Measurements from ENCODE around the gene SERTAD4.

SERTAD4 gene

GRCh38 chr1:210223226-210223904 lies 9.2 kb upstream of the SERTAD4 start:
- Histone ChIP-seq H3K4me3 (ENCODE audit: severe bottlenecking) (no peak overlapping the region), H3K36me3 (ENCODE audit: low read depth) (no peaks in the 10 kb centered on the region), H3K27me3 (ENCODE audit: insufficient read depth, poor library complexity, severe bottlenecking) (no peaks in the 10 kb centered on the region), H3K4me1 (ENCODE audit: insufficient read depth, poor library complexity, severe bottlenecking) (no peaks in the 10 kb centered on the region), H3K27ac (ENCODE audit: poor library complexity, severe bottlenecking) (no peak overlapping the region), H3K9me3 (ENCODE audit: severe bottlenecking) (no peaks in the 10 kb centered on the region)
- DNase-seq (ENCODE audit: low spot score) (no peak), ATAC-seq (ENCODE audit: low read depth) (no peak)
- TF ChIP-seq CTCF (IDR thresholded peaks at IDR 0.05; ENCODE audit: poor library complexity, severe bottlenecking): no peak

GRCh38 chr1:210228158-210228557 lies 4.4 kb upstream of the SERTAD4 start:
- Histone ChIP-seq H3K9me3 (ENCODE audit: severe bottlenecking) (no peaks in the 10 kb centered on the region), H3K36me3 (ENCODE audit: low read depth) (no peaks in the 10 kb centered on the region), H3K27ac (ENCODE audit: poor library complexity, severe bottlenecking) (no peak overlapping the region), H3K27me3 (ENCODE audit: insufficient read depth, poor library complexity, severe bottlenecking) (no peaks in the 10 kb centered on the region), H3K4me3 (ENCODE audit: severe bottlenecking) (no peak overlapping the region), H3K4me1 (ENCODE audit: insufficient read depth, poor library complexity, severe bottlenecking) (no peaks in the 10 kb centered on the region)
- ATAC-seq (ENCODE audit: low read depth): no peak
- DNase-seq (ENCODE audit: low spot score): no peak
- no peak for TF ChIP-seq CTCF (IDR thresholded peaks at IDR 0.05; ENCODE audit: poor library complexity, severe bottlenecking)

GRCh38 chr1:210230149-210230695 lies 2.4 kb upstream of the SERTAD4 start:
- Histone ChIP-seq H3K27ac (ENCODE audit: poor library complexity, severe bottlenecking) (no peak overlapping the region), H3K4me1 (ENCODE audit: insufficient read depth, poor library complexity, severe bottlenecking) (no peaks in the 10 kb centered on the region), H3K27me3 (ENCODE audit: insufficient read depth, poor library complexity, severe bottlenecking) (no peaks in the 10 kb centered on the region), H3K9me3 (ENCODE audit: severe bottlenecking) (no peaks in the 10 kb centered on the region), H3K4me3 (ENCODE audit: severe bottlenecking) (no peak overlapping the region), H3K36me3 (ENCODE audit: low read depth) (no peaks in the 10 kb centered on the region)
- DNase-seq (ENCODE audit: low spot score) (no peak), ATAC-seq (ENCODE audit: low read depth) (no peak)
- TF ChIP-seq CTCF (IDR thresholded peaks at IDR 0.05; ENCODE audit: poor library complexity, severe bottlenecking): no peak

GRCh38 chr1:210231846-210232510 lies 618 bp upstream of the SERTAD4 start:
- DNase-seq (ENCODE audit: low spot score): no peak
- Histone ChIP-seq H3K9me3 (ENCODE audit: severe bottlenecking) (no peaks in the 10 kb centered on the region), H3K4me1 (ENCODE audit: insufficient read depth, poor library complexity, severe bottlenecking) (no peaks in the 10 kb centered on the region), H3K27ac (ENCODE audit: poor library complexity, severe bottlenecking) (peak overlapping the region; percentile 72), H3K36me3 (ENCODE audit: low read depth) (no peaks in the 10 kb centered on the region), H3K27me3 (ENCODE audit: insufficient read depth, poor library complexity, severe bottlenecking) (no peaks in the 10 kb centered on the region), H3K4me3 (ENCODE audit: severe bottlenecking) (peak overlapping the region; percentile 55)
- ATAC-seq (ENCODE audit: low read depth): peak; percentile 6; the same call in 1 of the 3 replicates
- TF ChIP-seq CTCF (IDR thresholded peaks at IDR 0.05; ENCODE audit: poor library complexity, severe bottlenecking): no peak

GRCh38 chr1:210233216-210233494 lies 559 bp downstream of the SERTAD4 start:
- Histone ChIP-seq H3K4me3 (ENCODE audit: severe bottlenecking) (peak overlapping the region; percentile 55), H3K9me3 (ENCODE audit: severe bottlenecking) (no peaks in the 10 kb centered on the region), H3K27me3 (ENCODE audit: insufficient read depth, poor library complexity, severe bottlenecking) (no peaks in the 10 kb centered on the region), H3K36me3 (ENCODE audit: low read depth) (no peaks in the 10 kb centered on the region), H3K27ac (ENCODE audit: poor library complexity, severe bottlenecking) (peak overlapping the region; percentile 72), H3K4me1 (ENCODE audit: insufficient read depth, poor library complexity, severe bottlenecking) (no peaks in the 10 kb centered on the region)
- DNase-seq (ENCODE audit: low spot score) (no peak), ATAC-seq (ENCODE audit: low read depth) (peak; percentile 43)
- TF ChIP-seq CTCF (IDR thresholded peaks at IDR 0.05; ENCODE audit: poor library complexity, severe bottlenecking): no peak
